Skeletal muscle tissue (tissue), 4 donors: ENCODE measurements around the gene RNASEH1. TPM values are rescaled to one million over a fixed set of nuclear protein-coding genes. Genes with fewer than 3 reads are reported as not detected.
"Not testable (repeated sequence)": the region's sequence is repeated elsewhere in the genome, so short reads cannot be mapped to it uniquely, and the experiment has no call there.

Experiments used
- H3K27ac ChIP-seq: one replicate; pipeline ENCODE4 v1.7.0; 2013; ENCODE audit warnings: mild to moderate bottlenecking, low read depth, low read length, inconsistent platforms
- H3K27me3 ChIP-seq, 3 donors: one replicate each; pipeline ENCODE4 v1.7.0; 2013; ENCODE audit warnings: low read length in 3 of 3; ENCODE audit not compliant: control insufficient read depth in 3 of 3, insufficient read depth in 3 of 3
- H3K36me3 ChIP-seq, 3 donors: one replicate each; pipeline ENCODE4 v1.7.0; 2013; ENCODE audit warnings: low read length in 3 of 3; ENCODE audit not compliant: control insufficient read depth in 3 of 3, insufficient read depth in 3 of 3
- H3K4me1 ChIP-seq, 3 donors: one replicate each; pipeline ENCODE4 v1.7.0; 2013; ENCODE audit warnings: low read length in 3 of 3, mild to moderate bottlenecking in 3 of 3; ENCODE audit not compliant: control insufficient read depth in 3 of 3, insufficient read depth in 3 of 3
- H3K4me3 ChIP-seq, 3 donors: one replicate each; pipeline ENCODE4 v1.7.0; 2013; ENCODE audit warnings: low read length in 3 of 3
- H3K9ac ChIP-seq, 3 donors: one replicate each; pipeline ENCODE4 v1.7.0; 2013; ENCODE audit warnings: low read length in 3 of 3, mild to moderate bottlenecking in 3 of 3, moderate library complexity in 2 of 3, low read depth in 1 of 3
- H3K9me3 ChIP-seq, 3 donors: one replicate each; pipeline ENCODE4 v1.7.0; 2013; ENCODE audit warnings: low read length in 3 of 3; ENCODE audit not compliant: control insufficient read depth in 3 of 3
- total RNA-seq: library from RNA; depleted of rRNA; stranded (reverse); fragments of >200 nt; gene quantifications from one replicate; pipeline ENCODE4 v1.2.3, GENCODE V29; 2014
- donor health status: Osteomylitis.

The RNASEH1 gene
- total RNA-seq, 1 donor from 2014 or later = 14.6 TPM

GRCh38 chr2:3522961-3523421, 35.1 kb downstream of the RNASEH1 start:
- Histone ChIP-seq H3K27ac (no peak overlapping the region), H3K4me3 (no peak overlapping the region), H3K36me3 (no peaks in the 10 kb centered on the region), H3K27me3 (no peaks in the 10 kb centered on the region), H3K4me1 (peaks cover 29 to 42% (median 29%) of the 10 kb centered on the region in 3 donors), H3K9me3 (no peaks in the 10 kb centered on the region), H3K9ac (no peak overlapping the region)

GRCh38 chr2:3520591-3520990, 37.5 kb downstream of the RNASEH1 start:
- peaks cover 31 to 46% (median 35%) of the 10 kb centered on the region in 3 donors for H3K4me1 ChIP-seq
- H3K27me3 ChIP-seq = no peaks in the 10 kb centered on the region
- no peaks in the 10 kb centered on the region for H3K9me3 ChIP-seq
- no peak overlapping the region for H3K27ac ChIP-seq
- H3K9ac ChIP-seq = peak overlapping the region in 1 of 3 donors; percentile 3
- H3K4me3 ChIP-seq = peak overlapping the region; percentile 8 to 90 (median 80)
- H3K36me3 ChIP-seq = no peaks in the 10 kb centered on the region

- Histone ChIP-seq H3K4me3 (peak within 1 kb of the TSS; percentile 89 to 94 (median 90)), H3K9ac (peak within 1 kb of the TSS; percentile 90 to 96 (median 94)), H3K36me3 (no peaks in the 10 kb centered on the region), H3K4me1 (peaks cover 23 to 35% (median 31%) of the 10 kb centered on the region in 3 donors), H3K27ac (peak within 1 kb of the TSS; percentile 93), H3K9me3 (no peaks in the 10 kb centered on the region), H3K27me3 (no peaks in the 10 kb centered on the region)
These were observed 38.6 kb downstream of the RNASEH1 start, which contains the start of gene ADI1 for GRCh38 chr2:3519255-3520205. Gene ADI1 (minus strand): TSS chr2:3519531. CDS start chr2:3519487, 44 bp downstream.

- peak overlapping the region; percentile 90 to 96 (median 94) for H3K9ac ChIP-seq
- H3K27ac ChIP-seq = peak overlapping the region; percentile 93
- peak overlapping the region; percentile 89 to 94 (median 90) for H3K4me3 ChIP-seq
- no peaks in the 10 kb centered on the region for H3K9me3 ChIP-seq
- no peaks in the 10 kb centered on the region for H3K27me3 ChIP-seq
- peaks cover 0 to 3% (median 0%) of the 10 kb centered on the region in 3 donors for H3K36me3 ChIP-seq
- peaks cover 21 to 31% (median 28%) of the 10 kb centered on the region in 3 donors for H3K4me1 ChIP-seq
These were observed 39.5 kb downstream of the RNASEH1 start for GRCh38 chr2:3518496-3519254.

GRCh38 chr2:3517948-3518495, 40.1 kb downstream of the RNASEH1 start:
- Histone ChIP-seq H3K4me1 (peaks cover 20 to 28% (median 28%) of the 10 kb centered on the region in 3 donors), H3K36me3 (peaks cover 0 to 7% (median 5%) of the 10 kb centered on the region in 3 donors), H3K9me3 (no peaks in the 10 kb centered on the region), H3K27ac (peak overlapping the region; percentile 93), H3K4me3 (peak overlapping the region; percentile 82 to 94 (median 89)), H3K9ac (peak overlapping the region; percentile 90 to 96 (median 94)), H3K27me3 (no peaks in the 10 kb centered on the region)

GRCh38 chr2:3516831-3517230, 41.3 kb downstream of the RNASEH1 start:
- Histone ChIP-seq H3K36me3 (peaks cover 8 to 19% (median 16%) of the 10 kb centered on the region in 3 donors), H3K9ac (no peak overlapping the region), H3K4me1 (peaks cover 20 to 28% (median 28%) of the 10 kb centered on the region in 3 donors), H3K4me3 (no peak overlapping the region), H3K27me3 (no peaks in the 10 kb centered on the region), H3K27ac (no peak overlapping the region), H3K9me3 (no peaks in the 10 kb centered on the region)

- not testable (repeated sequence) for H3K27ac ChIP-seq, H3K4me3 ChIP-seq, H3K9ac ChIP-seq, H3K9me3 ChIP-seq, H3K27me3 ChIP-seq
- peaks cover 9 to 16% (median 15%) of the 10 kb centered on the region in 3 donors for H3K4me1 ChIP-seq
- peaks cover 10 to 29% (median 26%) of the 10 kb centered on the region in 3 donors for H3K36me3 ChIP-seq
These were observed 42.7 kb downstream of the RNASEH1 start for GRCh38 chr2:3515438-3515837.

- Histone ChIP-seq H3K4me3 (no peak overlapping the region), H3K27me3 (no peaks in the 10 kb centered on the region), H3K36me3 (peaks cover 10 to 33% (median 32%) of the 10 kb centered on the region in 3 donors)
These were observed 44.9 kb downstream of the RNASEH1 start for GRCh38 chr2:3513026-3513810.

GRCh38 chr2:3512086-3512485, 46.0 kb downstream of the RNASEH1 start:
- Histone ChIP-seq H3K4me1 (peaks cover 0 to under 1% (median 0%) of the 10 kb centered on the region in 3 donors), H3K27ac (no peak overlapping the region), H3K4me3 (no peak overlapping the region), H3K9me3 (no peaks in the 10 kb centered on the region), H3K27me3 (no peaks in the 10 kb centered on the region), H3K36me3 (peaks cover 10 to 33% (median 32%) of the 10 kb centered on the region in 3 donors), H3K9ac (no peak overlapping the region)

More at GRCh38 chr2:3513026-3513810, 44.9 kb downstream of the RNASEH1 start:
- H3K9me3 ChIP-seq = no peaks in the 10 kb centered on the region
- H3K27ac ChIP-seq = no peak overlapping the region
- peaks cover 4 to 9% (median 4%) of the 10 kb centered on the region in 3 donors for H3K4me1 ChIP-seq
- H3K9ac ChIP-seq = no peak overlapping the region
